NCI-H187 treated with DMSO at 0.1 percent for 48 hours (cell line): ENCODE data around the gene RETREG3.
"Not testable (repeated sequence)": the region's sequence is repeated elsewhere in the genome, so short reads cannot be mapped to it uniquely, and the experiment has no call there.

Source experiments
- DNase-seq: peaks from one replicate; lab custom pipeline; 2025; lab: John Stamatoyannopoulos, UW

The RETREG3 gene

GRCh38 chr17:42609182-42609813 is at the start of gene RETREG3, which contains the start of gene TUBG1:
RETREG3 (minus strand) TSS chr17:42609374; CDS start chr17:42609324, 50 bp downstream.
TUBG1 (plus strand) TSS chr17:42609683; CDS start chr17:42609738, 55 bp downstream.
- peak; percentile 95 for DNase-seq

- no peak for DNase-seq
Observed at GRCh38 chr17:42657824-42658588, 48.8 kb upstream of the RETREG3 start.

GRCh38 chr17:42655528-42655927 is 46.4 kb upstream of the RETREG3 start:
- DNase-seq: no peak

- no peak for DNase-seq
Observed at GRCh38 chr17:42653179-42654124, 44.3 kb upstream of the RETREG3 start.

GRCh38 chr17:42651392-42651791 is 42.2 kb upstream of the RETREG3 start:
- DNase-seq: no peak

GRCh38 chr17:42647778-42648177 is 38.6 kb upstream of the RETREG3 start:
- no peak for DNase-seq

- no peak for DNase-seq
Observed at GRCh38 chr17:42642336-42642735, 33.2 kb upstream of the RETREG3 start.

GRCh38 chr17:42640121-42640520 is 30.9 kb upstream of the RETREG3 start:
- no peak for DNase-seq

GRCh38 chr17:42639525-42640113 is 30.4 kb upstream of the RETREG3 start:
- no peak for DNase-seq

GRCh38 chr17:42632949-42633444 is 23.8 kb upstream of the RETREG3 start:
- no peak for DNase-seq

GRCh38 chr17:42629411-42630009 is 20.3 kb upstream of the RETREG3 start:
- no peak for DNase-seq

- not testable (repeated sequence) for DNase-seq
Observed at GRCh38 chr17:42627032-42627764, 18.0 kb upstream of the RETREG3 start.

- DNase-seq: no peak
Observed at GRCh38 chr17:42623732-42624596, 14.8 kb upstream of the RETREG3 start.

GRCh38 chr17:42623271-42623670 is 14.1 kb upstream of the RETREG3 start:
- no peak for DNase-seq

- not testable (repeated sequence) for DNase-seq
Observed at GRCh38 chr17:42621987-42622386, 12.8 kb upstream of the RETREG3 start.

- DNase-seq: peak; percentile 23
Observed at GRCh38 chr17:42618442-42619150, 9.4 kb upstream of the RETREG3 start.

GRCh38 chr17:42617956-42618431 is 8.8 kb upstream of the RETREG3 start:
- no peak for DNase-seq

- no peak for DNase-seq
Observed at GRCh38 chr17:42613699-42614295, 4.6 kb upstream of the RETREG3 start.
